Embryonic facial prominence (tissue), 1 donor: ENCODE measurements around the gene CFAP410.

Experiments used
- DNase-seq: peaks from one replicate; pipeline ENCODE4 v3.0.0-alpha.2; 2016; ENCODE audit errors: extremely low spot score

Gene CFAP410

GRCh38 chr21:44330698-44331097, 8.5 kb downstream of the CFAP410 start:
- no peak for DNase-seq

GRCh38 chr21:44329971-44330681, 9.1 kb downstream of the CFAP410 start:
- DNase-seq: no peak

GRCh38 chr21:44329086-44329889, 9.9 kb downstream of the CFAP410 start:
- no peak for DNase-seq

- no peak for DNase-seq
Measured at GRCh38 chr21:44328242-44328895, 10.8 kb downstream of the CFAP410 start.

- DNase-seq: no peak
Measured at GRCh38 chr21:44327603-44327974, 11.6 kb downstream of the CFAP410 start.

GRCh38 chr21:44326716-44327602, 12.2 kb downstream of the CFAP410 start:
- no peak for DNase-seq

- no peak for DNase-seq
Measured at GRCh38 chr21:44326272-44326647, 12.9 kb downstream of the CFAP410 start.

GRCh38 chr21:44325386-44326271, 13.6 kb downstream of the CFAP410 start:
- DNase-seq: no peak

GRCh38 chr21:44324854-44325107, 14.4 kb downstream of the CFAP410 start:
- no peak for DNase-seq

GRCh38 chr21:44324106-44324853, 14.9 kb downstream of the CFAP410 start:
- no peak for DNase-seq

GRCh38 chr21:44323591-44323990, 15.6 kb downstream of the CFAP410 start:
- DNase-seq: no peak

GRCh38 chr21:44322621-44323325, 16.4 kb downstream of the CFAP410 start:
- no peak for DNase-seq

- no peak for DNase-seq
Measured at GRCh38 chr21:44321846-44322450, 17.2 kb downstream of the CFAP410 start.

GRCh38 chr21:44320847-44321246, 18.3 kb downstream of the CFAP410 start:
- no peak for DNase-seq

GRCh38 chr21:44319407-44320065, 19.7 kb downstream of the CFAP410 start:
- no peak for DNase-seq

GRCh38 chr21:44318489-44319285, 20.5 kb downstream of the CFAP410 start:
- no peak for DNase-seq

GRCh38 chr21:44317871-44318270, 21.3 kb downstream of the CFAP410 start:
- no peak for DNase-seq

- no peak for DNase-seq
Measured at GRCh38 chr21:44317241-44317782, 21.9 kb downstream of the CFAP410 start.
